GM19468 (cell line): Measurements from ENCODE around the gene MACROH2A2.

Source experiments
- ATAC-seq: cut with Tn5 transposase; IDR thresholded peaks from one replicate; pipeline ENCODE4 v1.9.1; 2021; ENCODE audit warnings: mild to moderate bottlenecking, moderate library complexity, moderate number of reproducible peaks; ENCODE audit not compliant: unreplicated experiment; ENCODE audit errors: extremely low read depth

Gene MACROH2A2

GRCh38 chr10:70124918-70125317 lies 72.3 kb downstream of the MACROH2A2 start:
- no peak for ATAC-seq

GRCh38 chr10:70125918-70126552 lies 73.4 kb downstream of the MACROH2A2 start:
- ATAC-seq, result no peak

DNA sequence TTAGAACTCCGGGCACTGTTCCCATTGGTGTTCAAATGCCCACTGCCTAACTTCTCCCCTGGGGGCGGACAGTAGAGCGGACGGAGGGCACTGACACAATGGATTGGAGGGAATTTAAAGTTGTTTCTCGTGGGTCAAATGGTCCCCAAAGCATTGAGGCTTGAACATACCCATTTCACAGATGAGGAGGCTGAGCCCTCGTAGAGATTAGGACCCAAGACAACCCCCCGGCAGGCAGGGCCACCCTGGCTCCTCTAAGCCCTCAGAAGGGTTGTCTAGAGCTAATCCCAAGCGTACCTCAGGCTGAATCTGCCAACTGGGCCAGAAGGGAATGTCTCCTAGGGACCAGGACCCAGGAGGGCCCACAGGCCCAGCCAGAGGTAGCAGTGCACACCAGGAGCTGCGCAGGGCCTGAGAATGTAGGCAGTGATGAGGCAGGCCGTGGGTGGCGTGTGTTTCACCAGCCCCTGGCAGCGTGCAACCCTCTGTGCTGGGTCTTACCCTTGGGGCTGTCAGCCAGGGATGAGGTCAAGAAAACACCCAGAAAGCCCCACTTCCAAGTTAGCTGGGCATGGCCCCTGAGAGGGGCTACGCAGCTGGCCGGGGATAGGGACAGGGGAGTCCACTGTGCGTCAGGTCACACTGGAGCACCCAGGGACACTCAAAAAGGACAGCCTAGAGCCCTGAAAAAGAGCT lies 74.2 kb downstream of the MACROH2A2 start:
- no peak for ATAC-seq

DNA sequence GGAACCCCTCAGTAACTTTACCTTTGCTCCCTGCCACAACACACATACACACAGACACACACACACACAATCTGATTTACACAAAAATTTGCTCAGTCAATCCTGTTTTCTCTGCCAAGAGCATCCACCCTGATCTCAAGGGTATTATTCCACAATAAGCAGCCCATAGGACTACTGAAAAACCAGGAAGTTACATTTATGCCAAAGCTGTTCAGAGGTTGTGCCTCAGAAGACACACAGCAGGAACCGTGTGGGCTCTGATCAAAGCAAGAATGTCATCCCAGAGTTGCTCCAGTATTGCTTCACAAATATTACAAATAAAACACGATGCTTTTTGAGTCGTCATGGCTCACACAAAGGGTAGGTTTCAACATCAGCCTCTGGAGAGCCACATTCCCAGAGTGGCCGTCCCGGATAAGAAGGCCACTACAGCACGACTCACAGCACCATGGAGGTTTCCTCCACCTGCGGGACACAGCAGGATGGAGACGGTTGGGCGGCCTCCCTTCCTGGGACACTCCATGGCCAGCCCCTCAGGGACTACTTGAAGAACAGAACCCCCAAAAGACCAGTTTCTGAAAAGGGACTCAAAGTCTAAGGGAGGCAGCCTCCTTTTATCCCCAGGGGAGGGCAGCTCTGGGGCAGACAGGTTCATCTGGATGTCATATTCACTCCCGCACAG lies 78.4 kb downstream of the MACROH2A2 start:
- ATAC-seq, result no peak

DNA sequence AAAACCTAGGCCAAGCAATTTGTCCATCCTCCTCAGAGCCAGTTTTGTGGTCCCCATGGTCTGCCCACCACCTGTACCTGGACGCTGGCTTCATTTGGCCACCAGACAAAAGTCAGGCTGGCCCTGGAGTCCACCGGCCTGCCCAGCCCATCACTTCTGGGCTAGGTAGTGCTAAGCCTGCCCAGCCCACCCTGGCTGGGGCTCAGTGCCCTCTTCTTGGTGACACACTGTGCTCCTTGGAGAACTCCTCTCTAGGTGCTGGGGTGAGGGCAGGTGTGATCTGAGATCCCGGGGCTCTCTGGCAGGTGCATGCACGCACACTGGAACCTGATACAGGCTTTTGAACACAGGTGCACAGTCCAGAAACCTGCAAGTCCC lies 78.9 kb downstream of the MACROH2A2 start:
- ATAC-seq, result no peak

DNA sequence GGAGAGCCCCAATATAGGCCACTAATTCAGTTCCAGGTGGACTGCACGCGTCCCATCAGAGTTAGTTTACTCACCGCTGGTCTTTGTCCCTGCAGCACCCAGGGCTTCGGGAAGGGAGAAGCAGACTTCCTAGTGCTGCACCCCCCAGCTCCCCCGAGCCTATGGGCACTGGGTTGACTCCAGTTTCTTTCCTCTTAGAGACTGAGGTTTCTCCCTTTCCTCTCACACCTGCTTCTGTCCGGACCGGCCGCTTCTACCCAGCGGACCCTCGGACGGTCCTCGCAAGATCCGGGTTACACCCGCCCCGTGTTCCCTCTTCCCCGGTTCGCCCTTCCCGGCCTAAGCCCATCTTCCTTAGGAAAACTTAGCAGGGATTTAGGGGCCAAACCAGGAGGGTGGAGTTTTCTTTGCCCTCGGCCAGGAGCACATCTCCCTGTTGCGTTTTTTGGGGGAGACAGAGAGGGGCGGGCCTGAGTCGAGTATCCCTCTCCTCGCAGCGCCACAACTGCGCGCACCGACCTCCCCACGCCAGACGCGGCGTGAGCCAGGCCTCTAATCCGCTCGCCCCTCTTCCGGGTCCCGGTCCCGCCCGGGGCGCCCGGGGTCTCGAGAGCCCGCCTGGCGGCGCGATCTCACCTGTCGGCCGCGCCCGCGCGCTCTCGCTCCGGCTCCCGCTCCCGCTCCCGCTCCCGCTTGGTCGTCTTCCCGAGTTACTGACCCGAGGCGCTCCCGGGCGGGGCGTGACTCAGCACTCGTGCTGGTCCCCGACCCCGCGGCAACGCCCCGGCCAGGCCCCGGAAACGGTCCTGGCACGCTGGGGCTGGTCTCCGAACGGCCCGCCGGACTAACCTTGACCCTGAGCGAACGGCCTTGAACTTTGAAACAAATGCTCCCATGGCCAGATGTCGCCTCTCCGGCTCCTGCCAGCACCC lies 79.7 kb downstream of the MACROH2A2 start, which contains the start of gene AIFM2:
Gene AIFM2, minus strand, starts transcription at position 728 of the 932 bp plus-strand sequence. CDS start 8,741 bp downstream, outside the sequence.
- ATAC-seq, result peak; percentile 61

GRCh38 chr10:70135046-70135445 lies 82.4 kb downstream of the MACROH2A2 start:
- no peak for ATAC-seq

- no peak for ATAC-seq
Measured at GRCh38 chr10:70135684-70136083, 83.0 kb downstream of the MACROH2A2 start.

GRCh38 chr10:70137135-70137534 lies 84.5 kb downstream of the MACROH2A2 start:
- ATAC-seq, result no peak

- no peak for ATAC-seq
Measured at GRCh38 chr10:70137927-70138883, 85.6 kb downstream of the MACROH2A2 start.

DNA sequence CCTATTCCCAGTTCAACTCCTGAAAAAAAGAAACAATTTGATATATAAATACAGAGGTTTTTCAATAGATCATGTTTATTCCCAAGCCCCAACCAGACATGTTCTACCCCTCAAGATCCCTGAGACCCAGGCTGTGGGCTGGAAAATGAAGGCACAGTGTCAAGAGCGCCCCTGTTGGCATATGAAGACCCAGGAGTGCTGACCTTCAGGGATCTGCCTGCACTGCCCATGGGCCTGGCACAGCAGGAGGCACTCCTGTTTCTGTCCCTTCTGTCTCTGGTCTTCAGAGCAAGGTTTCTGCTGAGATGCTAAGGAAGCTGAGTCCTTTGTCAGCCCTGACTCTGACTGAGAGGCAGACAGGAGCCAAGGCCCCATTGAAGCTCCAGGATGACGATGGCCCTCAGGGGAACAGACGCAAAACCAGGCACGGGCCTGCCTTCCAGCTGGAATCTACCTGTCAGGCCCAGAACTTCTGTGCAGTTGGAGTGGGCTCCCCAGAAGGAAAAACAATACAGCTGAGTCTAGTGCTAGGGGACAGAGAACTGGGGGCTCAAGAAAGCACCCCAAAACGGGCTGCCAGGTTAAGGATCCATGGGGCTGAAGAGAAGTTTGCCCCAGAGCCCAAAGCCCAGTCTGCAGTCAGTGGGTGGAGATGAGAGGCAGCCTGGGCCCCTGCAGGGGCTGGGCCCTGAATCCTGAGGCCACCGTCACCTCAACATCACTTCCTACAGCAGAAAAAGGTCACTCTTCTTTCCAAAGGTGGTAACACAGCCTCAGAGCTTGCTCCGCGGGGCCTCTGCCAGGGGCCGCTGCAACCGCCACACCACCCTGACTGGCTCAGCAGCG lies 86.7 kb downstream of the MACROH2A2 start:
- ATAC-seq, result no peak

GRCh38 chr10:70139997-70140250 lies 87.3 kb downstream of the MACROH2A2 start:
- no peak for ATAC-seq

- ATAC-seq, result no peak
Measured at GRCh38 chr10:70140297-70140696, 87.7 kb downstream of the MACROH2A2 start.

GRCh38 chr10:70142555-70142954 lies 89.9 kb downstream of the MACROH2A2 start:
- ATAC-seq, result no peak

- ATAC-seq, result no peak
Measured at GRCh38 chr10:70144372-70145110, 91.9 kb downstream of the MACROH2A2 start.

DNA sequence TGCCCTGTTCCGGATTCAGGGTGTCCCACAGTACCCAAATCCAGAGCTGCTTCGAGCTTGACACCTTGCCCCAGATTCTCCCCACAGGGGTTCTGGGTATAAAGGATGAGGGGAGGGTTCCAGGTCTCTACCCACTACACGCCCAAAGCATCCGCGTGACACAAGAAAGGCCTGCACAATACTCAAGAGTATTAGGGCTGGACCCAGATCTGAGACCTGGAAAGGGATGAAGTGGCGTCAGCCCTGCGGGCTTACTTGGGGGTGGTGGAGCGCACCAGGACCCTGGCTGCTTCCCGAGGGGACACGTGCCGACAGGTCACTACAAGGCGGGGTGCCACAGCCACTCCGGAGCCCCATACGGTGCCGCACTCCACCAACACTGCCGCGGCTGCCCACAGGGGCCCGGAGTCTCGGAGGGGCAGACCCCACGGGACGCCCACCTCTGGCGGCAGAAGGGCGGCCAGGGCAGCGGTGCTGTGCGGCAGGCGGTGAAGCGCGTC lies 92.6 kb downstream of the MACROH2A2 start:
- ATAC-seq, result no peak

DNA sequence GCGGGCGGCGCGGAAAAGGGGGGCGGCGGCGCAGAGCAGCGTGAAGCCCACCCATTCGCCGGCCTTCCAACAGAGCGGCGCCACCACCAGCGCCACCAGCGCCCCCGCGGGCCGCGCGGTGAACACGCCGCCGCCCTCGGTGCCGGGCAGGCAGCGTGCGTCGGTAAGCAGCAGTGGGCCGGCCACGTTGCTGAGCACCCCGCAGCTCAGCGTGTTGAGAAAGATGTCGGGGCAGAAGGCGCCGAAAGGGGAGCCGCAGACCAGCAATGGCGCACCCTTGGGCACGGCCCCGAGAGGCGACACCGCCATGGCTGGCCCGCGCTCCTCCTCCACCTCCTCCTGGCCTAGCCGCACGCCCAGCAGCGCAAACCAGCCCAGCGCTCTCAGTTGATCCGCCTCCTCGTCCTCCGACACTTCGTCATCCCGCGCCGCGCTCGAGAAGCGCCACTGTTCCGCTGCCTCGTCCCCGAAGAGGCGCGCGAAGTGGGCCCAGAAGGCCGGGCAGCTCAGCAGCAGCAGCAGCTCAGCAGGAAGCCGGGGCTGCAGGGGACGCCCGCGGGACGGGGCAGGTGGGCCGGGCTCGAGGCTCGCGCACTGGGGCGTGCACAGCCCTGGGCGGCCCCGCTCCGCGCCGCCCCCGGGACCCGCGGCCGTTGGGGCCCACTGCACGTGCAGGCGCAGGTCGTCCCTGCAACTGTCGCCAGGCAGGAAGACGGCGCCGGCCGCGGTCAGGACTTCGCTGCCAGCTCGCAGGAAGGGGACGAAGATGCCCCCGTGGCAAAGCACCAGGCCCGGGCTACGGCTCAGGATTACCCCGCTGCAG lies 93.2 kb downstream of the MACROH2A2 start:
- ATAC-seq, result peak; percentile 34
